Fibroblast of skin of right biceps (primary cell): ENCODE results near the gene TSPYL1.
"Not testable (repeated sequence)": the region's sequence is repeated elsewhere in the genome, so short reads cannot be mapped to it uniquely, and the experiment has no call there.

Source experiments
- DNase-seq: peaks from one replicate; pipeline ENCODE4 v3.0.0-alpha.2; 2013

TSPYL1 gene

DNA sequence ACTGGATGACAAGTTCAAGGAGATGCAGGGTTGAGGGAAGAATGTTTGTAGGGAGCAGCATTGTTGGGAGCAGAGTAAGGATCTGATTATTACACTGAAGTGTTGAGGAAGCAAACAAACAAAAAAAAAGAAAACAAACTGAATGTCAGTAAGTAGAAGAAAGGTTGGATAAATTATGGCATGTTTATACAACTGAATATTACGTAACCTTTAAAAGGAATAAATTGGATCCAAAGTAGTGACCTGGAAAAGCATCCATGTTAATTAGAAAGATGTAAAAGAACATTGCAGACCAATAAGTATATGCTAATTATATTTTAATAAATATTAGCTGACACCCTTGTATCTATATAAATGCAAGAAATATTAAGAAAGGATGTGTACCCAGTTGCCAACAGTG lies 12.8 kb upstream of the TSPYL1 start:
- no peak for DNase-seq

DNA sequence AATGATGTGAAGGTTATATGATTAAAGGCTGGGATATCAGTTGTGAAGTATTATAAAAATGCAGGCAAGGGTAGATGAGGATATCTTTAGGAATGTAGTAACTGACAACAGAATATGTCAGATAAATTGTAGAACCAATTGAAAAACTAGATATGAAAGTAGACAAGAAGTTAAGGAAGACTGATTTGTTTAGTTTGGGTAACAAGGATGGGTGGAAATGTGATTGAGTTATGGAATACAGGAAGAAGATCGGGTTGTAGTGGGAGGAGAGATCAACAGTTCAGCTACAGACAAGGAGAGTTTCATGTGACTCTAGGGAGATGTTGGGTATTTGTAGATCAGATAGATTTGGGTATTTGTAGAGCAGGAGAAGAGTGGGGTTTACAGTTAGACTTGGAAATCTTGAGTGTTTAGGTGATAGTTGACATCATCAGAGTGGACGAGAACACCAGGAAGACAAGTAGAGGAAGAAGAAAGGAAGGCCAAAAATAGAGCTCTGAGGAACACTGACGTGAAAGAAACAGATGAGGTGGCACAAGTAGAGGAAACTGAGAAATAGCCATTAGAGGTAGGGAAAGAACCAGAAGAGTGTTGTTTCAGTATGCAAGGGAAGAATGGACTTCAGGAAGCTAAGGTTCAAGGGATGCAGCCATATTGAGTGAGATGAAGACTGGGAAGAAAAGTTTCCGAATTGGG lies 12.1 kb upstream of the TSPYL1 start:
- peak; percentile 36 for DNase-seq

DNA sequence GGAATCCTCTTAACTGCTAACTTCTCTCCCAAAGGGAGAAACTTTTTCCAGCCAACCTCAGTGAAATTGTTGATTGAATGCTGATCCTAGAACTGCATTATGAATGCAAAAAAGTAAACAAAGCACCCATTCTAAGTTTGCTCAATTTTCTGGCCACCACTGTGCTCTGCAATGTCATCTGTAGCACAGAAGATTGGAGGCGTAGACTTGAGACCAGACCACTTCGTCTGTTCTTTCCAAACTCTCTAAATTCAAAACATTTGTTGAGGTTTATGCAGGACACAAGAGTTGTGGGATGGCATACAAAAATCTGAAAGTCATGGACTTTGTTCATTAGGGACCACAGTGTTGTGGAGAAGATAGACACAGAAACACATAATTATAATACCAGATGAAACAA lies 11.1 kb upstream of the TSPYL1 start:
- DNase-seq: no peak

DNA sequence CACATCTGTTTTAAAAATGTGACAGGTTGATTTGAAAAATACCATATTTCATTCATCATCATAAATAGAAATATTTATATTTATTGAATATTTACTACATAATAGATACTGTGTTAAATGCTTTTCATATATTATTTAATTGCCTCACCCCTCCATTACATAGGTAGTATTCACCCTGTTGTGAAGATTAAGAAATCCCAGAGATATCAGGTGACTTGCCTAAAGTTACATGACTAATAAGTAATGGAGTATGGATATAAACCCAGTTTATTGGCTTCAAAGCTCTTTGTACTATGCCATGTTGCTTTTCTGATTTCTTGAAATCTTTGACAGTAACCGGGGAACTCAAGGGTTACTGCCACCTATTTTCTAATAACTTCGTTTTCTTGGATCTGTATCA lies 10.1 kb upstream of the TSPYL1 start:
- no peak for DNase-seq

DNA sequence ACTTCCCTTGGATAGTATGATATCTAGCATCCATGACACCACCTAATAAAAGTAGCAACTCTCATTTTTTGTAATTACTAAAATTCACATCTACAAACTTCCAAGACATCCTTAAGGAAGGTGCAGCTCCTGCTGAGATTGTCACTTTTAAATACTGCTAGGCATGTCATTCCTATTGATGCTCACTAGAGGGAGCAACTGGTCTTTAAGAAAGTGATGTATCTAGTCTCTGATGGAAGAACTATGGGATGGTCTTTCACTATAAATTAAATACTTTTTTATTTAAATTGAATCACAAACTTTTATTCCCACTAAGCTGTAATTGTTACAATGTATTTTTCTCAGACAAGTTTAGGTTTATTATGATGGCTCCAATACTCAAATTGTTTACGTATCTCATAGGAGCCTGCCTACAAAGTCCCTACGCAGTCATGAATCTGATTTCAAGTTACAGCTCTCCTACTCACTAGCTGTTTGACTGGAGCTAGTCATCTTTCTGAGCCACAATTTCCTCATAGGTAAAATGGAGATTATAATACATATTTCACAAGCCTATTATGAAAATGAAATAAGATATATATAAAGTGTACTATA lies 8.1 kb upstream of the TSPYL1 start:
- DNase-seq: peak; percentile 59

DNA sequence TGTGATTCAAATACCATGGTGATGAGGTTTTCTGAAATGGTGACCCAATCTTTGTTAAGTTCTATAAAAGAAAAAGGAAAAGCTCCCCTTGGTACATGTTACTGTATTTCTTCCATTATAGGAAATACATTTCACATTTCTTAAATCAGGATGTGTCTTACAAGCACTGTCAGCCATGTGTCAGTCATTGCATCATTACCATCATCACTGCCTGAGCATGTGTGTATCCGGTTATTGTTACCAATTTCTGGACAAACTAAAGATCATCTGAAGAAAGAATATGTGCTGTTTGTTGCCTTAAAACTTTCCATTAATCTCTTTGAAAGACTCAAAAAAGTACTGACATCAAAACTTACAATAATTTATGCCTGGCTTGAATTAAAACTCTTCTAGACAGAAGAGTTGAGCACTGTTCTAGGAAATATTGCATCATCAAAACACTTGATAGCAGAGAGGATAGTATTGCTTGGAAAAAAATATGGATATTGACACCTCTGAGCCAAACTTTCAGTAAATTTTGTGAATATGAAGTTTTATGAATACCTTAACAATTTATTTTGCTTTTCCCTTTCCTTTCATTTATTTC lies 7.1 kb upstream of the TSPYL1 start:
- no peak for DNase-seq

DNA sequence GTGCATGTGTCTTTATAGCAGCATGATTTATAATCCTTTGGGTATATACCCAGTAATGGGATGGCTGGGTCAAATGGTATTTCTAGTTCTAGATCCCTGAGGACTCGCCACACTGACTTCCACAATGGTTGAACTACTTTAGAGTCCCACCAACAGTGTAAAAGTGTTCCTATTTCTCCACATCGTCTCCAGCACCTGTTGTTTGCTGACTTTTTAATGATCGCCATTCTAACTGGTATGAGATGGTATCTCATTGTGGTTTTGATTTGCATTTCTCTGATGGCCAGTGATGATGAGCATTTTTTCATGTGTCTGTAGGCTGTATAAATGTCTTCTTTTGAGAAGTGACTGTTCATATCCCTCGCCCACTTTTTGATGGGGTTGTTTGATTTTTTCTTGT lies 5.3 kb upstream of the TSPYL1 start:
- DNase-seq: not testable (repeated sequence)

DNA sequence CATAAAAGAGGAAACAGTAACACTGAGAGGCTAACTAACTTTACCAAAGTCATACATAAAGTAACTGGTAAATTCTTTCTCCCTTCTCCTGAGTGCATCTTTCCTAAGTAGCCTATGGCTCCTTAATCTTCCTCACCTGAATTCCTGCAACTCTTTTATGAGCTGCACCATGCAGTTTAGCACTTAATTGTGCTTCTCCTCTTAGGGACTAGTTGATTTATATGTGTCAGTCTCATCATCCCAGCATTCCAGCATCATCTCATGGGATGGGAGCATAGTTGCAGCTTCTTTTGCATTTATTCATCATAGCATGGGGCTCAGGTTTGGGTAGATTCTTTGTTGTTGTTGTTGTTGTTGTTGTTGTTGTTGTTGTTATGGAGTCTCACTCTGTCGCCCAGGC lies 3.5 kb upstream of the TSPYL1 start:
- DNase-seq: no peak

DNA sequence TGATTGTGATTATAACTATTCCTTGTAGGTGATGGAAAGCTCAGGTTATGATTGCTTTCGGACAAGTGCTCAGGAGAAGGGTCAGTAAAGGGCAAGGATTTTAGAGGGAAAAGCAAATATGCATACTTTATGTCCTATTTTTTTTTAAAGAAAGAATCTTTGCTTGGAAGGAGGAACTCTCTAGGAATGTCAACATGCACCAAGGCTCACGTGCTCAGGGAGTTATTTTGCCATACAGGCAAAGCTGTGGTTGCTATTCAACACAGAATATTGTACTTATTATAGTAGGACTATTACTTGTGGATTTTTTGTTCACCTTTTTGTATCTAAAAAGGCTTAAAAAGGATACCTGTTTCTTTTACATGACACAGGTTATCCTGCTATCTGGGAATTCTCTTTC lies 3.0 kb upstream of the TSPYL1 start:
- DNase-seq: no peak

DNA sequence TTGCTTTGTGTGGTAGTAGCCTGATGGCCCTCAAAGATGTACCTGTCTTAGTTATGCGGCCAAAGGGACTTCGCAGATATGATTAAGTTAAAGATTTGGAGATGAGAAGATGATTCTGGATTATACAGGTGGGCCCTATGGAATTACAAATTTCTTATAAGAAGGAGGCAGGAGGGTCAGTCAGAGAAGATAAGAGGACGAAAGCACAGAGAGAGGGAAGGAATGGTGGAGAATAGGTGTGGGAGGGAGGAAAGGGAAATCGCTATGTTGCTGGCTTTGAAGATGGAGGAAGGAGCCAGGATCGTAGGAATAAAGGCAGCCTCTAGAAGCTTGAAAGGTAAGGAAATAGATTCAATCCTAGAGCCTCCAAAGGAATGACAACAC lies 1.2 kb upstream of the TSPYL1 start:
- no peak for DNase-seq

DNA sequence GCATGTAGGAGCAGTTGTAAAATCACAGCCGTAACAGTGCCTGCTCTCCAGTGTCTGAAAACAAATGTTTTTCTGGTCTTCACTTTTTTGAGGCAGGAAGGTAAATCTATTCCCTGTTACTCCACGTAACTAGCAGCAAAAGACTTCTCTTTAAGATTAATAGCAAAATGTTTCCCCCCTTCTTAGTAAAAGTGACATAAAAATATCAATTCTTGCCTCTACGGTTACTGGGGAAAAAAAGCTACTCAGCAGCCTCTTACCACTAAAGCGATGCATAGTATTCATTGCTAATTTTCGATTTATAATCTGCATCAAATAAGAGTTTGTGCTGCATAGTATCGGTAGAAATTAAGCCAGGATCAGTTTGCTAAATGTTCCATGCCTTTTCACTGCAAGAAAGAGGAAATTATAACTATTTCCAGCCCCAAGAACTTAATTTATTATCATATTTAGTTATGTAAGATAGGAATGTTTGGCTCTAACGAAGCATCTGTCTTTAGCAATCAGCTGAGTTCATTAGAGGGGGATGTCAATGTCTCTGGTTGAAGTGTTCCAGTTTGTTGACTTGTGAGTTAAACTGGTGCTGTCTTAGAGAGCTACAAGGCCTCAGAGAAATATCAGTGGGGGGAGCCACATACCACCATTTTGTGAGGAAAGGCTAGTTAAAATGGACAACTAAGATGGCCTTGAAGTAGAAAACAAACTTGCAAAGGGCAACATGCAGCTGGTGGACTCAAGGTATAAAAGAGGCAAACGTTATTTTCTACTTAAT lies 617 bp upstream of the TSPYL1 start:
- DNase-seq: no peak

DNA sequence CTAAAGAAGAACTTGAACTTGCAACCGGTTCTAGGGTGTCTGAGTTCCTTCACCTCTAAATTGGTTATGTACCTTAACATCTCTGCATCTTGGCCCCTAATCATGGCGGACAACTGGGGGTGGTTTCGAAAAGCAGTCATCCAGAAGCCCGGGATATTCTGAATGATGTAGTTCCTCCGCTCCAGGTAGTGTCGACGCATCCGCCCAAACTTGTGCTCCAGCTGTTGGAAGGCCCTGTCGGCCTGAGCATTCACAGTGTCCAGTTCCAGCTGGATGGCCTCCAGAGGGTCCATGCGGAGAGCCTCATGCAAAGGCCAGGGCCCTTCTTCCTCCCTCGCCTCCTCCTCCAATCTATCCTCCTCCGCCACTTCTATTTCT lies 887 bp downstream of the TSPYL1 start:
- no peak for DNase-seq

DNA sequence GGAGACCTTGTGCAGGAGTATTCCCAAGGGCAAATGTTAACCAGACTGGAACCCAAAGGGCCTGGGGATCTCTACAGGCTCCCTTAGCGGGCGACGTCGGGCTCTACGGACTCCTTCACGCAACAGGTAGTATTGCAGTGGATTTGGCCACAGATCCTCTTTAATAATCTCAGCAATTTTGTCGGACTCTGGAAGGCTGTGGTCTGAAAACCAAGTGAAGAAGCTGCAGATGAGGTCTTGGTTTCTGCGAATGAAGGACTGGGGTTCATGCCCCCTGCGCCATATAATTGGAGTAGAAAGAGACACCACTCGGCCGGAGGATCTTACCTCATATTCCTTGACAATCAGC lies 1.3 kb downstream of the TSPYL1 start:
- DNase-seq: no peak

DNA sequence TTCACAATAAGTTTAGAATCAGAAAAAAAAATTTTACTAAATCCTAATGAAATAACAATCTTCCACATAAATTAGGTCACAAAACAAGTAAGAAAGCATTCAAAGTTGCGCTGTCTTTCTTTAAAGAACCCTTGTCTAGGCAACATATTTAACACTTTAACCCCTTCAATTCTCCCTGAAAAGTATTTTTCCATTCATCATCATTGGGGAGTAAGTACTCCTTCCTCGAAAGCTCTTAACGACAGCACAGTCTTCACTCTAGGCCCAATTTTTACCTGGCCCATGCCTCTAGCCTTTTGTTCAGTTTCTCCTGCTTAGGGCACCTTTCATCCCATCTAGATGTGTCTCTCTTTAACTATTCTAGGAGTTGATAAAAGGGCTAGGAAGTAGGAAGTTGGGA lies 2.6 kb downstream of the TSPYL1 start:
- no peak for DNase-seq

DNA sequence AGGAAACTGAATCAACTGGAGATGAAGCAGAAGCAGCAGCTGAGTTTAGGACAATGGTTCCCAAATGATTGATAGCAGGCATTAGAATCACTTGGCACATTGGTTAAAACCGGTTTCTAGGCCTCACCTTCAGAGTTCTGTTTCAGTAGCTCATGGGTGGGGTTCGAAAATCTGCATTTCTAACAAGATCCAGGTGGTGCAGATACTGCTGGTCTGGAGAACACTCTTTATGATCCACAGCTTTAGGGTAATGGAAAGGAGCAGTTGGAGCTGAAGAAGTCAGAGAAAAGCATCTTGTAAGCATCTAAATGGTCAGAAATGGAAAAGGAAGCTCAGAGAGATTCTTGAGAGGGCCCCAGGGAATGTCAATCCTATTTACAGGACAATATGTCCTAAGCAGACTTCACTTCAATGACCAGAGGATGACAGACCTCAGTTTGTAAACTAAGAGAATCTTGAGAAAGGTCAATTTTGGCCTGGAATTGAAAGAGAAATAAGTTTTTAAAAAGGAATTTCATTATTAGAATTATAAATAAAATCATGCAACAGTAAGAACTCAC lies 8.5 kb downstream of the TSPYL1 start:
- DNase-seq: no peak

DNA sequence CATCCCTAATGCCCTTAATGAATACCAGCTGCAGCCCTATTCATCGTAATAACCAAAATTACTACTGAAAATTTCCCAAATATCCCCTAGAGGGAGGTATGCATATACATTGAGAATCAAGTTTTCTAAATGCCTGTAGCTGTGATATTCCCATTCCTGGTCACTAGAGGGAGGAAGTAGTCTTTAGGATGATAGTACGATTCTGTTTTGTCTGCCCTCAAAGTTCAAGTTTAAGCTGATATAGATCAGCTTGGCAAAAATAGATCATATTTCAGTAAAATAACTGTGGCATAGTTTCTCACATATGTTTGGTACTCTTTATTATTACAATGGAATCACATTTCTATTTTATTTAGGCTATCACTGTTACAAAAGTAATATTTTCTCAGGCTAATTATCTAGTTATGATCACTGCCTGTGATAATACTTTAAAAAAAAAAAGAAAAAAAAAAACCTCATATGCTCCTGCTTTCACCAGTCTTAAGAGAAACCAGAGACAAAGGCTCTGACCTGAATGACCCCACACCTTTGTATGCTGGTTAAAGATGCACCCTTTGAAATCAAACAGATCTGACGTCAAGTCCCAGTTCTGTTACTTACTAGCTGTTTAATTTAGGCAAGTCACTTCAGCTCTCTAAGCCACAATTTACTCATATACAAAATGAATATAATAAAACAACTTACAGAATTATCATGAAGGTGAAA lies 11.0 kb downstream of the TSPYL1 start:
- peak; percentile 88 for DNase-seq

DNA sequence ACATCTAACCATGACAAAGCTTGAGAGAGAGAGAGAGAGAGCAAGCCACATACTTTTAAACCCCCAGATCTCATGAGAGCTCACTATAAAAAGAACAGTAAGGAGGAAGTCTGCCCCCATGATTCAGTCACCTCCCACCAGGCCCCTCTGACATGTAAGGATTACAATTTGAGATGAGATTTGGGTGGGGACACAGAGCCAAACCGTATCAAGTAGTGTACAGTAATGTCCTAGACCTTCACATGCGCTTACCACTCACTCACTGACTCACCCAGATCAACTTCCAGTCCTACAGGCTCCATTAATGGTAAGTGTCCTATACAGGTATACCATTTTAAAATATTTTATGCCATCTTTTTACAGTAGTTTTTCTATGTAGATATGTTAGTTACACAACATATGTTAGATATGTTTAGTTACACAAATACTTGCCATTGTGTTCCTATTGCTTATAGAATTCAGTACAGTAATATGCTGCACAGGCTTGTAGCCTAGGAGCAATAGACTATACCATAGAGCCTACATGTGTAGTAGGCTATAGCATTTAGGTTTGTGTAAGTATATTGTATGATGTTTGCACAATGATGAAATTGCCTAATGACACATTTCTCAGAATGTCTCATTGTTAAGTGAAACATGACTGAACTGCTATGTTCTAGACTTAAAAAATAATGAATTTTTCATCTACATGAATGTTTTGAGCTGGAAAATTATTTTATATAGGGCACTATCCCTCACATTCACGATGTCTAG lies 11.7 kb downstream of the TSPYL1 start:
- DNase-seq: peak; percentile 58

DNA sequence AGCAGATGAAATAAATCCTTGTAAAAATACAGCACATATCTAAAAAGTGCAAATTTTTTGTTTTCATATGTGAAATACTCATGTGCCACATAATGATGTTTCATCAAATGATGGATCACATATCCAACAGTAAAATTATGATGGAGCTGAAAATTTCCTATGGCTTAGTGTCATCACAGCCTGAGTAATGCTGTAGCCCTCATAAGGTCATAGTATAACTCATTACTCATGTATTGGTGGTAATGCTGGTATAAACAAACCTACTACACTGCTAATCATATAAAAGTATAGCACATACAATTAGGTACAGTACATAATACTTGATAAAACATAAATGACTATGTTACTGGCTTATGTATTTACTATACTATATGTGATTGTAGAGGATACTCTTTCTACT lies 12.9 kb downstream of the TSPYL1 start:
- peak; percentile 36 for DNase-seq

DNA sequence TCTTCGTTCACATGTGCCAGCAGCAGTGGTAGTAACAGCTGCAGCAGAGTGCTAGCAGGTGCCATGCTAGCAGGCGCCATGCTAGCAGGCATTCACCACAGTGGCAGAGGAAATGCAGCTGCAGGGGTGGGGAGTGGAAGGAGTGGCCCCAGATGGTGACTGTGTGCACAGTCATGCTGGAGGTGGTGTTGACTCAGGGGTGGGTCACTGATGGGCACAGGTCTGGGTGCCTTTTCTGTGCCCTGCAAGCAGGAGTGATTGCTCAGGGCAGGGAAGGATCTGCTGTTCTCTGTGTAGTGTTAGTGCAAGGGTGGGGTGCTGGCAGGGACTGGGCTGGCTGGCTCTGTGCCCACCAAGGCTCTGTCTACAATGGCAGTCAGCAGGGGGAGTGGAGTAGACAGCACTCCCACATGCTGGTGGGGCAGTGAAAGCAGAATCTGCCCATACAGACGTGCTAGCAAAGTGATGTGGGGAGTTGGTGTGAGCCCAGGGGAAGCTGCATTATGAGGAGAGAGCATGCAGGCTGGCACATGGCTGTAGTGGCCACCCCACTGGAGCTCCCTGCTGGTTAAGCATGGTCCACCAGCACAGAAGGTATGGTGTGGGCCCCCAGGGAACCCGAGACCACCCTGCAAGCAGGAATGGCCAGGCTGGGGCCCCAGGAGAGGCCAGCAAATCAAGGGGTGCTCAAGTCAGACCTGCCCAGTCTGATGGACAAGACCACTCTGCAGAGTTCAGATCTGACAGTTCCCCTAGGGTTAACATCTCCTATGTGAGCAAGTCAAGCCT lies 14.5 kb downstream of the TSPYL1 start:
- DNase-seq: no peak

DNA sequence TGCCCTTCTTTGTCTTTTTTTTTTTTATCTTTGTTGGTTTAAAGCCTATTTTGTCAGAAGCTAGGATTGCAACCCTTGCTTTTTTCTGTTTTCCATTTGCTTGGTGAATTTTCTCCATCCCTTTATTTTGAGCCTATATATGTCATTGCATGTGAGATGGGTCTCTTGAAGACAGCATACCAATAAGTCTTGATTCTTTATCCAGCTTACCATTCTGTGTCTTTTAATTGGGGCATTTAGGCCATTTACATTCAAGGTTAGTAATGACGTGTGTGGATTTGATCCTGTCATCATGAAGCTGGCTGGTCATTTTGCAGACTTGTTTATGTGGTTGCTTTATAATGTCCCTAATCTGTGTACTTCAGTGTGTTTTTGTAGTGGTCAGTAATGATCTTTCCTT lies 16.4 kb downstream of the TSPYL1 start:
- no peak for DNase-seq

DNA sequence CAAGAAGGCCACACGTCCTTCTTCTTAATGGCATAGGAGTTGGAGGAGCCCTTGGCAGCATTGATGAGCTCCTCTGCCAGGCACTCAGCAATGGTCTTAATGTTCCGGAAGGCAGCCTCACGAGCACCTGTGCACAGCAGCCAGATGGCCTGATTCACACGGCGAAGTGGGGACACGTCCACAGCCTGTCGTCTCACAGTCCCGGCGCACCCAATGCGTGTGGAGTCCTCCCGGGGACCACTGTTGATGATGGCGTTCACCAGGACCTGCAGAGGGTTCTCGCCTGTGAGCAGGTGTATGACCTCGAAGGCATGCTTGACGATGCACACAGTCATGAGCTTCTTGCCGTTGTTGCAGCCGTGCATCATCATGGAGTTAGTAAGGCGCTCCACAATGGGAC lies 21.2 kb downstream of the TSPYL1 start:
- DNase-seq: no peak

DNA sequence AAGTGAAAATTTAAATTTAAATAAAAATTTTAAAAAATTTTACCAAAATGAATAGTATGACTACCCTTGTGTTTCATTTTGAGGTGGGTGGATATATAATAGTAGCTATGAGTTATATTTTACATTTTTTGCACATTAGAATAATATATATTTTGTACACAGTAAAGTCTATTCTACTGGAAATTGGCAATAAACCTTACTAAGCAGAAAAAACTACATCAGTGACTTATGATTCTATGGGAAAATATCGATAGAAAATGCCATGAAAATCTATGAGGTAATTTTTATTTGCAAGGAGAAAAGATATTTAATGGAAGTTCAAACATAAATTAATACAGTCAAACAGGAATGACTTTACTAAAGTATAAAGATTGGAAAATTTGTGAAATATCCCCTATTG lies 23.0 kb downstream of the TSPYL1 start:
- no peak for DNase-seq
